Measurements from ENCODE around the gene TRPC5OS.

TRPC5OS gene

DNA sequence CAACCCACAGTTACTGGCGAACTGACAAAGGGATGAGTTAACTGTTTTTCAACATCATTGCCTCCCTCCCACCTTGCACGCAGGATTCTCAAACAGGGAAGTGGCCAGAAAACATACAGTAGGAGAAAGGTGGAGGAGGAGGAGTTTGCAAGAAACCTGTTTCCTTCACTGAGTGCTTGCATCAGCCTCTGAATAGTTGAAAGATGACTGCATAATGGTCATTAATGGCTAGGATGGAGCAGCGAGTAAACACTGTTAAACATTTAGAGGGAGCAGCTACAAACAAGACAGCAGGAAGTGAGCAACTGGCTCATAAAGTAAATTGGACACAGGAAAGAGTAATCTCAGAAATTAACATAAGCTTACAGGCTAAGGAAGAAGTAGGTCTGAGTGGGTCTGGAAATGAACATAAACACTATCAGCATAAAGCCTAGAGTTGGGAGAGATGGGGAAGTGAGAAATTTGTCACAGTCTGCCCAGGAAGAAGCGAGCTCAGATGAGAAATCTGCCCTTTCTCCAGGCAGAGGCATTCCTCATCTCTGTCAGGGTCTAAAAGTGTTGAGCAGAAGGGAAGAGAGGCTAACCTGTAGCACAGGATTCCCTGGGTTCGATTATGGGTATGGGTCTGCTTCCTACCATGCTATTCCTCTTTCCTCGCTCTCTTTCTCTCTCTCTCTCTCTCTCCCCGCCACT, 38.6 kb downstream of the TRPC5OS start:
- DNase-seq: no peak

- no peak for DNase-seq
These were observed 41.6 kb downstream of the TRPC5OS start for GRCh38 chrX:111917591-111917990.

DNA sequence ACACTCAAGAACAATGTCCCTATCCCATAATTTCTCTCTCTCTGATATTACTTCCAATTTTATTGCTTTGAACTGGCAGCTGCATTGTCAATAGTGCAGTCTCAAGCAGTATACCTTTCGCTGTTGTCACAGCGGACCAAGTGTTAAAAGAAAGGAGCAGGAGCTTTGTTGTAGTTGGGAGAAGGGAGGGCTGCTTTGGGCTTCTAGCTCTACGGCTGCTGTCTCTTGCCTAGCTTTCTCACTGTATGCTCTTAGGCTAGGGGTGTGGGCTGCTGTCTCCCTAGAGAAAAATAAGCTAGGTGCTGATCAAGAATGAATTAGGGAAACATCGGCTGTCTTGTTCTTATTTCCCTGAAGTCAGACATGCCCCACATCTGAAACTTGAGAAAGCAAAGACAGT, 52.5 kb downstream of the TRPC5OS start:
- DNase-seq: no peak
